Measurements from ENCODE around the gene COL1A1. TPM values are rescaled to one million over a fixed set of nuclear protein-coding genes. Genes with fewer than 3 reads are reported as not detected.

The COL1A1 gene
- total and polyA plus RNA-seq, 2 experiments from 2014 or later = 6,472 to 15,283 TPM

- Histone ChIP-seq H3K9me2 (ENCODE audit: insufficient read depth) (no peaks in the 10 kb centered on the region), H3K4me3 (peak overlapping the region; percentile 57), H3F3A (ENCODE audit: insufficient read depth) (peaks cover 67% of the 10 kb centered on the region), H4K20me1 (ENCODE audit: insufficient read depth) (no peaks in the 10 kb centered on the region), H3K79me2 (ENCODE audit: insufficient read depth) (peaks cover 53% of the 10 kb centered on the region), H3K27ac (peak overlapping the region; percentile 100), H3K4me1 (ENCODE audit: insufficient read depth) (peaks cover 84% of the 10 kb centered on the region), H3K9ac (peak overlapping the region; percentile 94), H2AFZ (no peak overlapping the region), H3K4me2 (ENCODE audit: unreplicated experiment) (peak overlapping the region; percentile 81), H3K9me3 (ENCODE audit: low read depth) (no peaks in the 10 kb centered on the region), H3K36me3 (ENCODE audit: low read depth) (no peaks in the 10 kb centered on the region), H3K27me3 (replicated peaks; ENCODE audit: insufficient read depth) (no peaks in the 10 kb centered on the region)
- TF ChIP-seq EZH2phosphoT487 (IDR thresholded peaks at IDR 0.05; ENCODE audit: insufficient read depth, low read depth) (no peak), EZH2 (IDR thresholded peaks at IDR 0.05; ENCODE audit: insufficient read depth, poor library complexity, severe bottlenecking) (no peak)
- peak; percentile 97 for DNase-seq
- 1 to 2% methylated on average over 14 to 26 of the region's 26 CpGs for WGBS, 2 experiments (ENCODE audit: low coverage in 1 of 2, low lambda C conversion rate in 2 of 2, missing lambda C conversion rate in 2 of 2)
- in situ Hi-C loops (cut with MboI) = no loop called here
Observed at GRCh38 chr17:50210240-50211225, 9.1 kb upstream of the COL1A1 start.

- in situ Hi-C loops (cut with MboI) = no loop called here
- peak overlapping the region; percentile 81 for H3K4me2 ChIP-seq (ENCODE audit: unreplicated experiment)
- no peaks in the 10 kb centered on the region for H3K27me3 ChIP-seq (replicated peaks; ENCODE audit: insufficient read depth)
- WGBS, 2 experiments (ENCODE audit: low coverage in 1 of 2, low lambda C conversion rate in 2 of 2, missing lambda C conversion rate in 2 of 2) = 0 to 1% methylated on average over 13 to 16 of the region's 16 CpGs
- peak overlapping the region; percentile 100 for H3K27ac ChIP-seq
- TF ChIP-seq EZH2 (IDR thresholded peaks at IDR 0.05; ENCODE audit: insufficient read depth, poor library complexity, severe bottlenecking) (no peak), EZH2phosphoT487 (IDR thresholded peaks at IDR 0.05; ENCODE audit: insufficient read depth, low read depth) (no peak)
- H3K79me2 ChIP-seq (ENCODE audit: insufficient read depth) = peaks cover 59% of the 10 kb centered on the region
- no peaks in the 10 kb centered on the region for H4K20me1 ChIP-seq (ENCODE audit: insufficient read depth)
- no peaks in the 10 kb centered on the region for H3K9me2 ChIP-seq (ENCODE audit: insufficient read depth)
- no peaks in the 10 kb centered on the region for H3K36me3 ChIP-seq (ENCODE audit: low read depth)
- DNase-seq = peak; percentile 100
- no peak overlapping the region for H2AFZ ChIP-seq
- H3K9me3 ChIP-seq (ENCODE audit: low read depth) = no peaks in the 10 kb centered on the region
- H3K4me1 ChIP-seq (ENCODE audit: insufficient read depth) = peaks cover 84% of the 10 kb centered on the region
- H3K9ac ChIP-seq = peak overlapping the region; percentile 100
- peak overlapping the region; percentile 57 for H3K4me3 ChIP-seq
- H3F3A ChIP-seq (ENCODE audit: insufficient read depth) = peaks cover 67% of the 10 kb centered on the region
Observed at GRCh38 chr17:50209472-50210239, 8.2 kb upstream of the COL1A1 start.

DNA sequence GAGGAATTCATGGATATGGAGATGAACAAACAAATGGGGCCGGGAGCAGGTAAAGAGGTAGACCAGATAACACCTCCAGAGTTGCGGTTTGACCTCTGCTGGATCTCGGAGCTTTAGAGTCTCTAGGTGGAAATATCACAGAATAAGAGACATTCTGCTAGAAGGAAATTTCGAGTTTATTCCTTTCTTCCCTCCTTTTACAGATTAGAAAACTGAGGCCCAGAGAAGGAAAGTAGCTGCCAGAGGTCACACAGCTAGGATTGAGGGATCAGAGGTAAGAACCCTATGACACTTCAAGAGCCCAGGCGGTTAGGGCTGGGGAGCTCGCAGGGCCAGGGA is 7.7 kb upstream of the COL1A1 start:
- Histone ChIP-seq H3K9me2 (ENCODE audit: insufficient read depth) (no peaks in the 10 kb centered on the region), H3K4me1 (ENCODE audit: insufficient read depth) (peaks cover 83% of the 10 kb centered on the region), H3K4me2 (ENCODE audit: unreplicated experiment) (peak overlapping the region; percentile 74), H3K27ac (peak overlapping the region; percentile 100), H3K36me3 (ENCODE audit: low read depth) (no peaks in the 10 kb centered on the region), H3F3A (ENCODE audit: insufficient read depth) (peaks cover 66% of the 10 kb centered on the region), H3K4me3 (peak overlapping the region; percentile 42; the same call in 1 of the 2 replicates), H4K20me1 (ENCODE audit: insufficient read depth) (no peaks in the 10 kb centered on the region), H3K27me3 (replicated peaks; ENCODE audit: insufficient read depth) (no peaks in the 10 kb centered on the region), H3K9ac (peak overlapping the region; percentile 100), H2AFZ (no peak overlapping the region), H3K79me2 (ENCODE audit: insufficient read depth) (peaks cover 62% of the 10 kb centered on the region), H3K9me3 (ENCODE audit: low read depth) (no peaks in the 10 kb centered on the region)
- in situ Hi-C loops (cut with MboI) = no loop called here
- DNase-seq = no peak
- no peak for TF ChIP-seq EZH2phosphoT487 (IDR thresholded peaks at IDR 0.05; ENCODE audit: insufficient read depth, low read depth)
- TF ChIP-seq EZH2 (IDR thresholded peaks at IDR 0.05; ENCODE audit: insufficient read depth, poor library complexity, severe bottlenecking) = no peak
- 37 to 39% methylated on average over 6 of the region's 6 CpGs for WGBS, 2 experiments (ENCODE audit: low coverage in 1 of 2, low lambda C conversion rate in 2 of 2, missing lambda C conversion rate in 2 of 2)

DNA sequence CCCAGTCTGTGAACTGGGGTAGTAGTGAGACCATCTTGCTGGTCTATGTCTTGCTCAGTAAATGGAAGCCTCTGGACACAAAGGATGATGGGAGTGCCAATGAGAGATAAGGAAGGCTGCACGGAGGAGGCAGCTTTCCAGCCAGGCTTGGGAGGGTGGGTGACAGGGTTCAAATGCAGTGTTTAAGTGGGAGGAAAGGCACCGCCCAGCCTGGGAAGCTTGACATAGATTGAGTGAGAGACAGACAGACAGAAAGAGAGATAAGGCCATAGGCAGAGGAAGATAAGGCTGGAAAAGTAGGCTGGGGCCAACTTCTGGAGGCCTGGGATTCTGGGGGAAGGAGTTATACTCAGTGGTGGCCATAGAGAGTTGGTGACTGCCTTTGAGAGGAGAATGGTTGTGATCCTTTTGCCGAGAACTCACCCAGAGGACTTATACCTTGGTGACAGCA is 7.2 kb upstream of the COL1A1 start:
- TF ChIP-seq EZH2phosphoT487 (IDR thresholded peaks at IDR 0.05; ENCODE audit: insufficient read depth, low read depth) (no peak), EZH2 (IDR thresholded peaks at IDR 0.05; ENCODE audit: insufficient read depth, poor library complexity, severe bottlenecking) (no peak)
- Histone ChIP-seq H3K9ac (peak overlapping the region; percentile 100), H3K9me3 (ENCODE audit: low read depth) (no peaks in the 10 kb centered on the region), H3F3A (ENCODE audit: insufficient read depth) (peaks cover 66% of the 10 kb centered on the region), H2AFZ (no peak overlapping the region), H3K27ac (peak overlapping the region; percentile 100), H3K4me2 (ENCODE audit: unreplicated experiment) (peak overlapping the region; percentile 74), H4K20me1 (ENCODE audit: insufficient read depth) (no peaks in the 10 kb centered on the region), H3K4me3 (no peak overlapping the region), H3K9me2 (ENCODE audit: insufficient read depth) (no peaks in the 10 kb centered on the region), H3K79me2 (ENCODE audit: insufficient read depth) (peaks cover 62% of the 10 kb centered on the region), H3K4me1 (ENCODE audit: insufficient read depth) (peaks cover 85% of the 10 kb centered on the region), H3K27me3 (replicated peaks; ENCODE audit: insufficient read depth) (no peaks in the 10 kb centered on the region), H3K36me3 (ENCODE audit: low read depth) (no peaks in the 10 kb centered on the region)
- in situ Hi-C loops (cut with MboI) = no loop called here
- peak; percentile 16 for DNase-seq
- 70 to 83% methylated on average over 3 of the region's 3 CpGs for whole genome bisulfite sequencing, 2 experiments (ENCODE audit: low coverage in 1 of 2, low lambda C conversion rate in 2 of 2, missing lambda C conversion rate in 2 of 2)
